Muscle layer of duodenum (tissue), 2 donors: Measurements from ENCODE around the gene TSSK3.
A peak's percentile ranks its signal among the peaks of the same experiment; 100 is the strongest.
"Not testable (repeated sequence)": the region's sequence is repeated elsewhere in the genome, so short reads cannot be mapped to it uniquely, and the experiment has no call there.

Source experiments
- H3K27ac ChIP-seq: one replicate; pipeline ENCODE4 v1.7.0; 2013; ENCODE audit warnings: mild to moderate bottlenecking, low read length
- H3K27me3 ChIP-seq: one replicate; pipeline ENCODE4 v1.7.0; 2013; ENCODE audit warnings: low read depth, mild to moderate bottlenecking, control low read depth, low read length
- H3K36me3 ChIP-seq, 2 donors: one replicate each; pipeline ENCODE4 v1.7.0; 2013; ENCODE audit warnings: low read length in 2 of 2, control low read depth in 1 of 2, mild to moderate bottlenecking in 1 of 2; ENCODE audit not compliant: insufficient read depth in 2 of 2, control insufficient read depth in 1 of 2
- H3K4me1 ChIP-seq, 2 donors: one replicate each; pipeline ENCODE4 v1.7.0; 2013; ENCODE audit warnings: low read length in 2 of 2, mild to moderate bottlenecking in 2 of 2, control low read depth in 1 of 2, moderate library complexity in 1 of 2; ENCODE audit not compliant: insufficient read depth in 2 of 2, control insufficient read depth in 1 of 2
- H3K4me3 ChIP-seq, 2 donors: one replicate each; pipeline ENCODE4 v1.7.0; 2013; ENCODE audit warnings: low read length in 2 of 2, low read depth in 1 of 2, mild to moderate bottlenecking in 1 of 2
- H3K9me3 ChIP-seq, 2 donors: one replicate each; pipeline ENCODE4 v1.7.0; 2013; ENCODE audit warnings: low read length in 2 of 2, control low read depth in 1 of 2, mild to moderate bottlenecking in 1 of 2; ENCODE audit not compliant: control insufficient read depth in 1 of 2
- donor health status: healthy.

The TSSK3 gene

DNA sequence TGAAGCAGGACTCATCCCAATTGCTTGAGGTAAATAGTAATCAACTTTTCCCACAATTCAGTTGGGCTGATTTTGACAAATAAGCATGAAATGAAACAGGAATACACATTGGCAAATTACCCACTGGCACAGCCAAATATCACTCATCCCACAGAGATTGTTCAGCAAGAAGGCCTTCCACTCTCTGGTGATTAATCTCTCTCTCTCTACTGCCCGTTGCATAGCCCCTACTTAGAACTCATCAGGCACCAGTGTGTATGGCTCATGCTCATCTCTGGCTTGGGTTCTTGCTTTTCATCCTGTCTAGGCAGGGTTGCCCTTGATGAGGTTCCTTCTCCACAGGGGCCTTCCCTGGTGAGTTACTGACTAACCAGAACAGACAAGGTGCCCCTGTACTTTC is 30.8 kb downstream of the TSSK3 start:
- no peak overlapping the region for H3K27ac ChIP-seq
- peaks cover 8 to 21% of the 10 kb centered on the region in 2 donors for H3K4me1 ChIP-seq
- H3K4me3 ChIP-seq, result peak overlapping the region; percentile 92
- no peaks in the 10 kb centered on the region for H3K27me3 ChIP-seq
- no peaks in the 10 kb centered on the region for H3K9me3 ChIP-seq
- peaks cover 22 to 23% of the 10 kb centered on the region in 2 donors for H3K36me3 ChIP-seq

DNA sequence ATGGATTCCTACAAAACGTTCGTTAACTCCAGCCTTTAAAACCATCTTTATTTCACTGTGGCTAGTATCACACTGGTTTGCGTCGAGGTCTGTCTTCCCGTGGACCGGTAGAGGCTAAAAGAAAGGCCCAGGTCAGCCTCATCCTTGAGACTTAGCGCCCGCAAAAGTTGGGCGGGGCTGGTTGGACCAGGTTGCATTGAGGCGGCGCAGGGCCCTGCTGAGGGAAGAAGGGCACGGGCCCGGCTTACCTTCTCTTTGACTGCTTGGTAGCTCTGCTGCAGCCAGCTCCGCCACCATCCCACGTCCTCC is 31.4 kb downstream of the TSSK3 start:
- H3K4me3 ChIP-seq, result peak overlapping the region; percentile 92
- peaks cover 8 to 21% of the 10 kb centered on the region in 2 donors for H3K4me1 ChIP-seq
- H3K36me3 ChIP-seq, result peaks cover 16 to 23% of the 10 kb centered on the region in 2 donors
- no peaks in the 10 kb centered on the region for H3K9me3 ChIP-seq
- H3K27me3 ChIP-seq, result no peaks in the 10 kb centered on the region
- H3K27ac ChIP-seq, result peak overlapping the region; percentile 91

DNA sequence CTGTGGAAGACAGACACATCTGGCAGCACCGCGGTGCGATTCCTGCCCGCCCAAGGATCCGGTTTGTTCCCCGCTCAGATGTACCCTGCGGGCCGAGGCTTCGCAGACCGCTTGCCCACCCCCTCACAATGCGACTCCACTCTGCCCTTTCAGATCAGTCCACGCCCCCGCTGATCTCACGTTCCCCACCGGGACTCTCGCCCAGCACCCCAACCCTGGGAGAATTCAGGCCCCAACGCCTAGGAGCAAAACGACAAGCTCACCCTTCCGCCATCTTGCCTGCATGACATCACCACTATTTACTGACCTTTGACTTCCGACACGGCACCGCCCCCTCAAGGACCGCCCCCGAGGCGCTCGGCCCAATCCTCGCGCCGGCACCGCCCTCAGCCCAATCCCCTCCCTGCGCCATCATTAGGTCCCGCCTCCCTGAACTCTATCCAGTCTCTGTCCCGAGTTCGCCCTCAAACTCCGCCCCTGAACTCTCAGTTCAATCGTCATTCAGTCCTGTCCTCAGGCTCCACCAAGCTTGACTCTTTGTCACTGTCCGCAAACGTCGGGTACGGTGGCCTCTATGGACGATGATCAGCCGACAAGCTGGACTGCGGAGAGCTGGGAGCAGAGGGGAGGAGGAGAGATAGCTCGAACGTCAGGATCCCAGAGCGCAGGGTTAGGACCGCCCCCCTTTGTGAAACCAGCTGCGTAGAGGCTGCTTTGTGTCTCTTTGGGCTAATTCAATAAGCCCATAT is 32.0 kb downstream of the TSSK3 start, which contains the start of gene BSDC1:
TSS of gene BSDC1 (minus strand) at position 301 of the 749 bp plus-strand sequence. CDS start at position 274, 27 bp downstream.
- peaks cover 8 to 21% of the 10 kb centered on the region in 2 donors for H3K4me1 ChIP-seq
- H3K4me3 ChIP-seq, result peak within 1 kb of the TSS; percentile 92
- H3K36me3 ChIP-seq, result peaks cover 13 to 21% of the 10 kb centered on the region in 2 donors
- no peaks in the 10 kb centered on the region for H3K27me3 ChIP-seq
- H3K27ac ChIP-seq, result peak within 1 kb of the TSS; percentile 91
- H3K9me3 ChIP-seq, result no peaks in the 10 kb centered on the region

DNA sequence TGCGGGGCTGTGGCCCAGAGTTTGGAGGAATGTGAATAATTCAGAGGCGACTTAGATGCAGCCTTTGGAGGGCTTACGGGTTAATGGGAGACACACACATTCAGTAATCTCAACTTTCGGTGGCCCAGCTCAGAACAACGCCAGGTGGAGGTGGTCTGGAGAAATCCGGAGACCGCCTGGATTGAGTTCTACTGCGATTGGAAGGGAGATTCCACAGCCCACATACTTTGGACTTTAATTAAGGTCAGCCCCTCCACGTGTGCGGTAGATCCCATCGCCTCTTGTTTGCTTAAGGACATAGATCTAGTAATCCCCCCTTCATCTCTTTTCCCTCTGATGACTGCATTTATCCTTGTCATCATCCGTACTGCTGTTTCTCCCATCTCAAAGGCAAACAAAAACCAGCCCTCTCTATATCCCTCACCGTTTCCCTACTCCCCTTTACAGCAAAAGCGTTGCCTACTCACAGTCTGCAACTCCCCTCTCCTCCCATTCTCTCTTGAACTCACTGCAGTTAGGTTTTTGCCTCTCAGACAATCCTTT is 32.6 kb downstream of the TSSK3 start:
- peak overlapping the region; percentile 91 for H3K27ac ChIP-seq
- H3K27me3 ChIP-seq, result no peaks in the 10 kb centered on the region
- peak overlapping the region; percentile 92 for H3K4me3 ChIP-seq
- H3K36me3 ChIP-seq, result peaks cover 9 to 17% of the 10 kb centered on the region in 2 donors
- H3K9me3 ChIP-seq, result no peaks in the 10 kb centered on the region
- H3K4me1 ChIP-seq, result peaks cover 8 to 21% of the 10 kb centered on the region in 2 donors

DNA sequence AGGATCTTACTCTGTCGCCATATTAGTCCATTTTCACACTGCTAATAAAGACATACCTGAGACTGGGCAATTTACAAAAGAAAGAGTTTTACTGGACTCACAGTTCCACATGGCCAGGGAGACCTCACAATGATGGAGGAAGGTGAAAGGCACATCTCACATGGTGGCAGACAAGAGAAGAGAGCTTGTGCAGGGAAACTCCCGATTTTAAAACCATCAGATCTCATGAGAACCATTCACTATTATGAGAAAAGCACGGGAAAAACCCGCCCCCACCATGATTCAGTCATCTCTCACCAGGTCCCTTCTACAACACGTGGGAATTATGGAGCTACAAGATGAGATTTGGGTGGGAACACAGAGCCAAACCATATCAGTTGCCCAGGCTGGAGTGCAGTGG is 34.2 kb downstream of the TSSK3 start:
- not testable (repeated sequence) for H3K27me3 ChIP-seq, H3K36me3 ChIP-seq, H3K4me3 ChIP-seq, H3K27ac ChIP-seq, H3K9me3 ChIP-seq
- peaks cover 8 to 25% of the 10 kb centered on the region in 2 donors for H3K4me1 ChIP-seq

DNA sequence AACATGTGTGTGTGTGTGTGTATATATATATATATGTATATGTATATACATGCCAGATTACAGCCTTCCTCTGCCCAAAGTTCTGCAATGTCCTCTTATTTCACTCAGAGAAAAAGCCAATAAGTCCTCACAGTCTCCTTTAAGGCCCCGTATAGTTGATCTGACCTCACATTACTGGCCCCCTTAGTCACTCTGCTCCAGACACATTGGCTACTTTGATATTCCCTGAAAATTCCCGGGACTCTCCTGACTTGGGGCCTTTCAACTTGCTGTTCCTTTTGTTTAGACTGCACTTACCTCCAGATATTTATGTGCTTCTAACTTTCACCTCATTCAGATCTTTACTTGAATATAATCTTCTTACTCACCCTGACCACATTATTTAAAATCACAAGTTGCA is 36.1 kb downstream of the TSSK3 start:
- Histone ChIP-seq H3K4me3 (no peak overlapping the region), H3K4me1 (peaks cover 3 to 9% of the 10 kb centered on the region in 2 donors), H3K27me3 (no peaks in the 10 kb centered on the region), H3K9me3 (no peaks in the 10 kb centered on the region), H3K27ac (no peak overlapping the region), H3K36me3 (peaks cover 0 to 5% of the 10 kb centered on the region in 2 donors)

DNA sequence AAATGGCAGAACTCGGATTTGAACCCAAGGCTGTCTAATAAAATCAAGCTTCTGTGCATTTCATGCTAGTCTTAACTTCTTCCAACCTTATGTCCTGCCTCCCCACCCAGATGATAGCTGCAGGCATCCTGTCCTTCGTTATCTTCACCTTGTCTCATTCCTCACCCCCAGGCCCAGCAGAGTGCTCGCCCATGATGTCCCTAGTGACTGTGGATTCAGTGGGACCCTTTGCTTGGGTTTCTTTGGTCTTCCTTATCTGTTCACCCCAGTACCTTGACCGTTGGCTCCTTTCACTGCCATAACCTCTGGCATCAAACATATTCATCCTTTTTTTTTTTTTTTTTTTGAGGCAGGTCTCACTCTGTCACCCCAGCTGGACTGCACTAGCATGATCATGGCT is 37.5 kb downstream of the TSSK3 start:
- H3K27ac ChIP-seq, result no peak overlapping the region
- no peak overlapping the region for H3K4me3 ChIP-seq
- H3K27me3 ChIP-seq, result no peaks in the 10 kb centered on the region
- H3K4me1 ChIP-seq, result peaks cover 0 to 4% of the 10 kb centered on the region in 2 donors
- H3K9me3 ChIP-seq, result no peaks in the 10 kb centered on the region
- no peaks in the 10 kb centered on the region for H3K36me3 ChIP-seq

DNA sequence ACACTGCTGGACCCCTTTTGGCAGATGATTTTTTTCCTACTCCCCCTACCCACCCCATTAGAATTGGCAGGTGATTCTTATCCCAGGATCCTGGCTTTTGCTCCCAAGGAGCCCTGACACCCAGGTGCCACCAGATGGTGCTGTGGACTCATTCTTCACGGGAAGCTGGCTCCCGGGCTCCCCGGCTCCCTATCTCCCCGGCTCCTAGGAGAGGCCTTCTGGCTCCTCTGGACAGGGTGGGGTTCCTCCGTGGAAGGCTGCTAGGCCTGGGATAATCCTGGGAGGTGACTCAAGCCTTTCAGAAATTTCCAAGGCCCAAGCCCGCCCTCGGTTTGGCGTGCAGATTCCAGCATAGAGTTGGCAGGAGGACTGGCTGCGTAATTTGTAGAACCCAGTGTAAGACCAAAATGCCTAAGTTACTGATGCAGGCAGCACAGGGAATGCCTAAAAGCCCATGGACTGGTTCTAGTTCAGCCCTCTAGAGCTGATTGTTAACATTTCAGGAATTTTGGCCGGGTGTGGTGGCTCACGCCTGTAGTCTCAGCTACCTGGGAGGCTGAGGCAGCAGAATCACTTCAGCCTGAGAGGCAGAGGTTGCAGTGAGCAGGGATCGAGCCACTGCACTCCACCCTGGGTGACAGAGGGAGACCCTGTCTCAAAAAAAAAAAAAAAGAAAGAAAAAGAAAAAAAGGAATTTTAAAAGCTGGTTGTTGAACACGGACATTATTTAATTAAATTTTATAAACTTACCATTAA is 38.7 kb downstream of the TSSK3 start:
- H3K36me3 ChIP-seq, result no peaks in the 10 kb centered on the region
- no peaks in the 10 kb centered on the region for H3K9me3 ChIP-seq
- no peak overlapping the region for H3K4me3 ChIP-seq
- no peaks in the 10 kb centered on the region for H3K27me3 ChIP-seq
- H3K27ac ChIP-seq, result no peak overlapping the region
- peaks cover 0 to 4% of the 10 kb centered on the region in 2 donors for H3K4me1 ChIP-seq

DNA sequence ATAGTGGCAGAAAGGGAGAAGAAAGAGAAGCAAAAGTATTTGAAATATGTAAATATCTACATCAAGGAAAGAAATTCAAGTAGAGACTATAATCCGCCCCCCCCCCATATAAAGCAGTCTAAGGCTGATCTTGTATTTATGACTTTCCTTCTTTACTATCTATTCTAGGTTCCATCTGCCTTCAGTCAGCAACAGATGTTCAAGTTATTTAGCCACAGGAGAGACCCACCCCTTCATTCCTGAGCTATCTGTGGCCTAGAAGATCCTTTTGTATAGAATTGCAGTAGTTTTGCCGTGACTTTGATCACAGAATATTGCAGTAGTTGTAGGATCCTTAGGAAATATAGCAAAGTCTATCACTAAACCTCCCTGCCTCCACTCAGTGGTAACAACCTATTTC is 42.6 kb downstream of the TSSK3 start:
- H3K27ac ChIP-seq, result no peak overlapping the region
- H3K4me3 ChIP-seq, result no peak overlapping the region
- H3K9me3 ChIP-seq, result no peaks in the 10 kb centered on the region
- no peaks in the 10 kb centered on the region for H3K27me3 ChIP-seq
- H3K4me1 ChIP-seq, result peaks cover 0 to 4% of the 10 kb centered on the region in 2 donors
- H3K36me3 ChIP-seq, result no peaks in the 10 kb centered on the region

DNA sequence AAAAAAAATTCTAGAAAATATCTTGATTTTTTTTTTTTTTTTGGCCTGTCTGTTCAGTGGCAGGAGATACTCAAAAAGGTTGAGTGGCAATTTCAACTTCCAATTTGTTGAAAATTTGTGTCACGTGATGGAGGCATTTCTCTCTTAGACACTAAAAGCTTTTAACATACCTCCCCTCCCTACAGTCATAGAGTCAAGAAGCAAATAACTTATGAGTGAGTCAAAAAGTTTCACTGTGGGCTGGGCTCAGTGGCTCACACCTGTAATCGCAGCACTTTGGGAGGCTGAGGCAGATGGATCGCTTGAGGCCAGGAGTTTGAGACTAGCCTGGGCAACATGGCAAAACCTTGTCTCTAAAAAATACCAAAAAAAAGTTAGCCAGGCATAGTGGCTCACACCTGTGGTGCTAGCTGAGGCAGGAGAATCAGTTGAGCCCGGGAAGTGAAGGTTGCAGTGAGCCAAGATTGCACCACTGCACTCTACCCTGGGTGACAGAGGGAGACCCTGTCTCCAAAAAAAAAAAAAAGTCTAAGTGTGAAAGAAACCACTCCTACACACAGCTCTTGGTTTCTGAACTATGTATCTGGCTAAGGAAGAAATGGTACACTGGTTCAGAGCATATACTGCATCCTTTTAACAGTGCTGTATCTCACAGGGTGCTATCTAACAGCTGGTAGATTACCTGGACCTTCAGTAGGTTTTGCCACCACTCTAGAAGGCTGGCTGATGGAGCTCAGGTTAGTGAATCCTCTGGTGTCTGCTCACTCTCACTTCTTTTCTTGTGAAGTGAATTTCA is 43.5 kb downstream of the TSSK3 start:
- no peak overlapping the region for H3K4me3 ChIP-seq
- no peaks in the 10 kb centered on the region for H3K27me3 ChIP-seq
- H3K4me1 ChIP-seq, result peaks cover 0 to 4% of the 10 kb centered on the region in 2 donors
- no peaks in the 10 kb centered on the region for H3K36me3 ChIP-seq
- no peaks in the 10 kb centered on the region for H3K9me3 ChIP-seq
- no peak overlapping the region for H3K27ac ChIP-seq

DNA sequence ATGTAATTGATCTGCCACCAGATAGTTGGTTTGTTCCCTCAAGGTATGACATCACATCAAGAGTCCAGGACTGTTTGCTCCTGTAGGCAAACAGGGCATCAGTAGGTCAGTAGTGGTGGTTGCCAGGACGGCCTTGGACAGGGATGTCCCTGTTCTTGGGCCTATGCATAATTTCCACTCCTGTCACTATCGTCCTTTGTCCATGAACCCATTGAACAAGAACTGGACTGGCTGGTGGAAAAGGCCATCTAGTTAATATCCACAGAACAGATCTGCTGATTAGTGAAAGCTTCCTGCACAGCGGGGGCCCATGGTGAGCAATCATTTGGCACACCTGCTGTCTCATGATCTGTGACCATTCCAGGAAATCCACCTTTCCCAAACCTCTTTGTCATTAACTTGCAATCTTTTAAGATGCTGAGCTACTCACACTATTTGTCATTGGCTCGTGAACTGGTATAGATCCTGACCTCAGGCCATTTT is 44.3 kb downstream of the TSSK3 start:
- no peaks in the 10 kb centered on the region for H3K4me1 ChIP-seq
- H3K27ac ChIP-seq, result no peak overlapping the region
- no peaks in the 10 kb centered on the region for H3K27me3 ChIP-seq
- H3K4me3 ChIP-seq, result no peak overlapping the region
- H3K36me3 ChIP-seq, result no peaks in the 10 kb centered on the region
- no peaks in the 10 kb centered on the region for H3K9me3 ChIP-seq
